GM19328 (cell line): ENCODE measurements around the gene KIAA0232.
"Not testable (repeated sequence)": the region's sequence is repeated elsewhere in the genome, so short reads cannot be mapped to it uniquely, and the experiment has no call there.

Experiments used
- ATAC-seq: cut with Tn5 transposase; IDR thresholded peaks from one replicate; pipeline ENCODE4 v1.9.1; 2021; ENCODE audit warnings: mild to moderate bottlenecking, moderate library complexity; ENCODE audit not compliant: unreplicated experiment

The KIAA0232 gene

DNA sequence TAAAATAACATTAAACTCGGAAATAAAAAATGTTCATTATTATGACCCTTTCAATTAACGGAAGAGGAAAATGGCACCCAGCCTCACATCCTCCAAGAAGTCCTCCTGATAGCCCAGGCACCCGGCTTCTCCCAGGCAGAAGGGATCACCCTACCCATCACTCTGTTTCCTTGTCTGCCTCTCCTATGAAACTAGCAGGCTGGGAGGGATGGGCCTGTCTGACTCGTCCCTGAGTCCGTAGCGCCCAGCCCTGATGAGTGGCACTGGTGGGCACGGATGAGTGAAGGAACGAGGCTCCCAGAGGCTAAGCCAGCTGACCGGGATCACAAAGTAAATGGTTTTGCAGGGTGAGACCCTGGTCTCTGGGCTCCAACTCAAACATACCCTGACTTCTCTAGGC is 28.6 kb upstream of the KIAA0232 start:
- no peak for ATAC-seq

DNA sequence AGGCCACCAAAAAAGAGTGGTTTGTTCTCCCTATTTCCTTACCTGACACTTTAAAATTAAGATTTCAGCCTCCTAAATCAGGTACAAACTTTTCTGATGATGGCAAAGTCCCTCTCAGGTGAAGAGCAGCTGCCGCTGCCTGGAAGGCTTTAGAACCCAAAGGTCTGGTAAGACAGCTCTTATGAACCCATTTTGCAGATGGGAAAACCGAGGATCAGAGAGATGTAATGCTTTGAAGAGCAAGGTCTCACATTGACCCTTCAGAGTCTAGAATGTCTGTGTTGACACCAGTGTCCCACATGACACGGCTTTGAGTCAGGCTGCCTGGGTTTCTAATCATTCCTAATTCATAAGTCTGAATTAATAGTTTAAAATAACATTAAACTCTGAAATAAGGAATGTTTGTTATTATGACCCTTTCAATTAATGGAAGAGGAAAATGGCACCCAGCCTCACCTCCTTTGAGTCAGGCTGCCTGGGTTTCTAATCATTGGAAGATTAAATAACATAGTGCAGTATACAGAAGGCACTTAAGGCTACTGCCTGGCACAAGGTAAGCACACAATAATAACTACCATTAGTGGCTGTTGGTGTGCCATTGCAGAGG is 27.9 kb upstream of the KIAA0232 start:
- ATAC-seq: no peak

- no peak for ATAC-seq
Measured at GRCh38 chr4:6755088-6755753, 27.3 kb upstream of the KIAA0232 start.

DNA sequence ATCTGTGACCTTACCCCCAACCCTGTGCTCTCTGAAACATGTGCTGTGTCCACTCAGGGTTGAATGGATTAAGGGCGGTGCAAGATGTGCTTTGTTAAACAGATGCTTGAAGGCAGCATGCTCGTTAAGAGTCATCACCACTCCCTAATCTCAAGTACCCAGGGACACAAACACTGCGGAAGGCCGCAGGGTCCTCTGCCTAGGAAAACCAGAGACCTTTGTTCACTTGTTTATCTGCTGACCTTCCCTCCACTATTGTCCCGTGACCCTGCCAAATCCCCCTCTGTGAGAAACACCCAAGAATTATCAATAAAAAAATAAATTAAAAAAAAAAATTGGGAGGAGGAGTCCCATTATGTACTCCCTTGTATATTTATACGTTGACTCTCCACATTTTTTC is 26.2 kb upstream of the KIAA0232 start:
- not testable (repeated sequence) for ATAC-seq

- no peak for ATAC-seq
Measured at GRCh38 chr4:6758728-6759127, 23.8 kb upstream of the KIAA0232 start.

GRCh38 chr4:6760865-6761264 is 21.7 kb upstream of the KIAA0232 start:
- no peak for ATAC-seq

DNA sequence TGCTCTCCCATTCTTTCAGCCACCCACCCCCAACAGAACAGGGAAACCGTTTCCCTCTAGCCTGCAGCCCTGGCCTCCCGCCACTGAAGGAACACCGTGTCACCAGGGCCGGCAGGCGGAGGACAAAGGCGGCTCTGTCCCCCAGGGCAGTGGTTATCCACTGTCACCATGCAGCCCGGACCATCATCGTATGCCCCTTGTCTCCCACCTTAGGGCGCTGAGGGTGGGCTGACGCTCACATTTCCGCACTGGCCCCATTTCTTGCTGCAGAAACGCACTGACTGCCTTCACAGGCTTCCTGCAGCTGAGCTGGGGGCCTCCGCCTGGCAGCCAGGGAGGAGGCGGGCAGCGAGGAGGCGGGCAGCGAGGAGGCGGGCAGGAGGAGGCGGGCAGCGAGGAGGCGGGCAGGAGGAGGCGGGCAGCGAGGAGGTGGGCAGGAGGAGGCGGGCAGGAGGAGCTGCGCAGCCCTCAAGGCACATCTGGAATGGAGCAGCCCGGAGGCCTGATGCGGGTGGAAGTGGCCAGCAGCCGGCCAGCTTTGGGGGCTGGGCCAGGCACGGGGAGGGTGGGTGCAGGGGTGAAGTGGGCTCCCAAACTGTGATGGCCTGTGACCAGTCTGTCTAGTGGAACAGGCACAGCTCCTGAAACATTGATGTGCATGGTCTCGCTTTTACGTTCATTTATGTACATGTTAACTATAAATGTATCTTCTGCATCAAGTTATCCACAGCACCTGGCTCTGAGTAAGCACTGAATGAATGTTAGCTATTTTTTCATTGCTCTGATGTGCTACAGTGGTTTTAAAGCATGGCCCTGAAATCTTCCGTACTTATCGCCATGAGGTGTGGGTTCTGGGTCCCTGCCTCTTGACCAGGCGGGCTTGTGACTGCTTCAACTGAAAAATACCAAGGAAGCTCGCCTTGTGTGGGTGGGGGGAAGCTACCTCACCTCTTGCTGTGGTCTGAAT is 20.6 kb upstream of the KIAA0232 start:
- ATAC-seq: no peak

GRCh38 chr4:6763330-6763851 is 19.1 kb upstream of the KIAA0232 start:
- no peak for ATAC-seq

- ATAC-seq: no peak
Measured at GRCh38 chr4:6764976-6765620, 17.4 kb upstream of the KIAA0232 start.

GRCh38 chr4:6765703-6766102 is 16.8 kb upstream of the KIAA0232 start:
- no peak for ATAC-seq

GRCh38 chr4:6767386-6767747 is 15.2 kb upstream of the KIAA0232 start:
- no peak for ATAC-seq

DNA sequence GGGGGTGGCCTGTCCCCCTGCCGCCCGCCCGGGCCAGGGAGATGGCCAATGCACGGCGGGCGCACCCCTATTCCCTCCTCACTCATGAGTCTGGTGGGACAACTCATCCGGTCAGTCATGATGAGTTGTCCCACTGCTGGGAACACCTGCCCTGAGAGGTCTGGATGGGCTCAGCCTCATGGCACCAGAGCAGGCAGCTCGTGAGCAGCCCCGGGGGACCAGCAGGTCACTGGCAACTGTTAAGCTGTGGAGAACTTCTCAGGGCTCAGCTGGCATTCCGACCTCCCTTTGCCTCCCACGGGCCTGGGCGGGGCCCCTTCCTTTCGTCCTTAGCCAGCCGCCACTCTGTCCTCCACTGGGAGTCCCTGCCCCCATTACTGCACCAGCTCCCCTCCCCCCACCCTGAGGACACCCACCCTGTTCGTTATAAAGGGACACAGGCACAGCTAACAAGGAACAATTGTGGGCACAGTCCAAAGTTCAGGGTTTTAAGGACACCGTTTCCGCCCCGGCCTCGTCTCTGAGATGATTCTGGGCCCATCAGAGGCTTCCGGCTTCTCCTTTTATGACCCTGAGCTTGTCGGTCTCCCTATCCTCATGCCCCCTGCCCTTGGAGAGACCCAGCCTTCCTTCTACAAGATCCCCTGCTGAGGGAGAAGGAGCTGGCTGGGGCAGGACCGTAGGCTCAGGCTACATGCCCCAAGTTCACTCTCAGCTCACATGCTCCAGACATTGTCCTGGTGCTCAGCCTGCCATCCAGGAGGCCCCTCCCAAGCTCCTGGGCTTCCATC is 14.6 kb upstream of the KIAA0232 start:
- no peak for ATAC-seq

- ATAC-seq: no peak
Measured at GRCh38 chr4:6768539-6768905, 14.0 kb upstream of the KIAA0232 start.

DNA sequence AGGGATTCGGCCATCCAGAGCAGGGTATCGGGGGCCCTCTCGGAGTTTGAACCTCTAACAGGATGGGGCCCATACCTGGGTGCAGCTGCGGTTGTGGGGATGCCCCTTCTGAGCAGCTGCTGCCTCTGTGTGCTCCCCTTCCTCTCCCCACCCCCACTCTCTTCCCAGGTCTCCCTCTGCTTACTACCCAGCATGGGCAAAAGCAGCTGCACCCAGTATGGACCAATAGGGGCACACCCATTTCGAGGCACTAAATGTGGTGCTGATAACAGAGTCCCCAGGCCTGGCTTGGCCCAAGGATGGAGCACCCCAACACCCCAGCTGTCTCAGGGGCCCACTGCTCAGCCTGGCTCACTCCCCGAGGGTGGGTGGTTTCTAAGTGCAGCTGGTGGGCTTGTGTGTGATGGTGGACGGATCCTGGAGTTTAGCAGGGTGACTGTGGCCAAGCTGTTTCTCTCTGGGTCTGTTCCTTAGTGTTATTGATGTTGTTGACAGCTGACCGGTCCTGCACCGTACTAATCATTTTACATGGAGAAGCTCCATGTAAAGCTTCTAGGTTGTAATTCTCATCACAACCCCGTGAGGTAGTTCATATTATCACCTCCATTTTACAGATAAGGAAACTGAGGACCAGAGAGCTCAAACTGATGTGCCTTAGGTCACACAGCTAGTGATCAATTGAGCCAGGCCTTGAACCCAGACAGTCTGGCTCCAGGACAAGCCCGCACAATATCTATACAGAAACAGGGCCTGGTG is 13.1 kb upstream of the KIAA0232 start:
- no peak for ATAC-seq

- ATAC-seq: no peak
Measured at GRCh38 chr4:6769989-6770420, 12.5 kb upstream of the KIAA0232 start.

GRCh38 chr4:6770581-6771228 is 11.8 kb upstream of the KIAA0232 start:
- ATAC-seq: no peak

- no peak for ATAC-seq
Measured at GRCh38 chr4:6771229-6771671, 11.3 kb upstream of the KIAA0232 start.

- ATAC-seq: no peak
Measured at GRCh38 chr4:6772223-6772928, 10.2 kb upstream of the KIAA0232 start.
